GM21526 (cell line): ENCODE data around the gene CAV2.

Experiments used
- ATAC-seq: cut with Tn5 transposase; IDR thresholded peaks from one replicate; pipeline ENCODE4 v1.9.1; 2021; ENCODE audit warnings: moderate library complexity; ENCODE audit not compliant: unreplicated experiment, low FRiP score

CAV2 gene

DNA sequence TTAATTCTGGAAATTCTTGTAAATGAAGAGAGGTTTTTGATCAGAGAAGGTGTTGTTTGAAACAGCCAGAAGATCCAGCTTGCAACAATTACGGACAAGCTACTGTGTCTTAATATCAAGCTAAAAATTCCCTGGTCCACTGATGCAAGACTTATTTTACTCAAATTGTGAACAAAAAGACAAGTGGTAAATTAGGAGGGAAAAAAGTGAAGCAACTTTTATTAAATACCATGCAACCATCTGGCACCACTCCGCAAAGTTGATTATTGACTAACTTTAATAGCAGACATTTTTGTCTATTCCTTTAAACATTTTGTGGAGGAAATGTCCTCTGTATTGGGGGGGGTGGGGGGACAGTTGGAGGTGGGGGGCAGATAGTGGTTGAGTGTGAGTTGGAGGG lies 5.1 kb upstream of the CAV2 start:
- ATAC-seq, result no peak

DNA sequence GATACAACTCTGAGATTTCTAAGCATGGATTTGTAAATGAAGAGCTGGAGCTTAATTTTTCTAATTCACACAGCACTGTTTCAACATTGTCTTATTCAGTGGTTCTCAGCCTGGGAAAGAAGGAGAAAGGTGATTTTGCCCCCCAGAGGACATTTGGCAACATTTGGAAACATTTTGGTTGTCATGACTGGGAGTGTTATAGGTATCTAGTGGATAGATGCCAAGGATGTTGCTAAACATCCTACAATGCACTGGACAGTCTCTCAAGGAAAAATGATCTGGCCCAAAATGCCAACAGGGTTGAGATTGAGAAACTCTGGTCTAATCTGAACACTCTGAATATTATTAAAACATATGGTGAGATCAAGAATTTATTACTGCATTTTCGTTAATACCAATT lies 3.8 kb upstream of the CAV2 start:
- ATAC-seq, result no peak

DNA sequence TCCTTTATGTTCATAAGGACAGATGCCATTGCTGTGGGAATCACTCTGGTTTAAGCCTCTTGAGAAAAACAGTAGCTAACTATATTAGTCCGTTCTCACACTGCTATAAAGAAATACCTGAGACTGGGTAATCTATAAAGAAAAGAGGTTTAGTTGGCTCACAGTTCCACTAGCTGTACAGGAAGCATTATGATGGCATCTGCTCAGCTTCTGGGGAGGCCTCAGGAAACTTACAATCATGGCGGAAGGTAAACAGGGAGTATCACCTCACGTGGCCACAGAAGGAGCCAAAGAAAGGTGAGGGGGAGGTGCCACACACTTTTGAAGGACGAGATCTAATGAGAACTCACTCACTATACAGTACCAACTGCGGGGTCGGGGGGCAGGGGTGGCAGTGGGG lies 2.9 kb upstream of the CAV2 start:
- ATAC-seq, result no peak

GRCh38 chr7:116497708-116498107 lies 1.8 kb upstream of the CAV2 start:
- ATAC-seq, result no peak

DNA sequence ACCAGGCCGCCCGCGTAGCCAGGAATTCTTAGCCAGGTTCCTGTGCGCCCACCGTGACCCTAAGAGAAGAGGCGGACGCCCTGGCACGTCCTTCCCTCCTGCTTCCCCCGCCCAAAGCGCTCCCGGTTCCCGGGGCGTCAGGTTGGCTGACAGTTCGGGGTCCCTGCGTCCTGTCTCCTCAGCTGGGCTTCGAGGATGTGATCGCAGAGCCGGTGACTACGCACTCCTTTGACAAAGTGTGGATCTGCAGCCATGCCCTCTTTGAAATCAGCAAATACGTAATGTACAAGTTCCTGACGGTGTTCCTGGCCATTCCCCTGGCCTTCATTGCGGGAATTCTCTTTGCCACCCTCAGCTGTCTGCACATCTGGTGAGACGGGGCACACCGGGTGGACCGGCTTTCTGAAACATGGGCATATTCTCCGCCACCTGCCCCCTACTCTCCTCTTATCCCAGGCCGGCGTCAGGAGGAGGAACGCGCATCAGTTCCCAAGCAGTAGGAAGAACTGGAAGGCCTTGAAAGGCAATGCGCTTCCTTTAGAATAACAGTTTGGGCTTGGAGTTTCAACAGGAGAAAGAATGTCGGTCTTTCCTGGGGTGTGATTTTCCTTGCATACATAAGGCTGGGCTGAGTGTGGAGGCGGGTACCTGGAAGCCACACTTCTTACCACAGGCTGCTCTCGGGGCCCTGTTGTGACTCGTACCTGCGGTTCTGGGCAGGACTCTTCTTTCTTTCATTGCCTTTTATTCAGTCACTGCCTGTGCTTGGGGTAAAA lies 728 bp downstream of the CAV2 start:
- peak; percentile 46 for ATAC-seq

GRCh38 chr7:116501425-116502167 lies 2.1 kb downstream of the CAV2 start:
- no peak for ATAC-seq

GRCh38 chr7:116502201-116503096 lies 2.9 kb downstream of the CAV2 start:
- no peak for ATAC-seq

- no peak for ATAC-seq
These were observed 4.3 kb downstream of the CAV2 start for GRCh38 chr7:116503835-116504234.

- ATAC-seq, result no peak
These were observed 5.7 kb downstream of the CAV2 start for GRCh38 chr7:116505278-116505677.

GRCh38 chr7:116505823-116506222 lies 6.3 kb downstream of the CAV2 start:
- ATAC-seq, result no peak

- ATAC-seq, result no peak
These were observed 10.5 kb downstream of the CAV2 start for GRCh38 chr7:116509982-116510579.

DNA sequence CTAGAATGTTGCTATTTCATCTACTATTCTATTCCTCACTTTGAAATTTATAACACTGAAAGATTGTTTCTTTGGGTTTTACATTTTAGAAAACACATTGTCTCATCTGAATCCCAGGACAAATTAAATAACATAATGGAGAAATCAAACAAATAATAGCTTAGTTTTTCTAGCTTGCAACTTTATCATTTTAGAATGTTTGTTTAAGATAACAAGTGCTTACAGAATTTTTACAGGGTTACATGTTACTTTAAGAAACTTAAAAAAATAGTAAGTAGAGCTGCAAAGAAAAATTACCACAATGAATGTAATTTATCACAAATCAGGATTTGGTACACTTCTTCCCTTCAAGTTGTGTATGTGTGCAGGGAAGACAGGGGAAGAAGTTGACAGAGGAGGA lies 11.3 kb downstream of the CAV2 start:
- no peak for ATAC-seq

DNA sequence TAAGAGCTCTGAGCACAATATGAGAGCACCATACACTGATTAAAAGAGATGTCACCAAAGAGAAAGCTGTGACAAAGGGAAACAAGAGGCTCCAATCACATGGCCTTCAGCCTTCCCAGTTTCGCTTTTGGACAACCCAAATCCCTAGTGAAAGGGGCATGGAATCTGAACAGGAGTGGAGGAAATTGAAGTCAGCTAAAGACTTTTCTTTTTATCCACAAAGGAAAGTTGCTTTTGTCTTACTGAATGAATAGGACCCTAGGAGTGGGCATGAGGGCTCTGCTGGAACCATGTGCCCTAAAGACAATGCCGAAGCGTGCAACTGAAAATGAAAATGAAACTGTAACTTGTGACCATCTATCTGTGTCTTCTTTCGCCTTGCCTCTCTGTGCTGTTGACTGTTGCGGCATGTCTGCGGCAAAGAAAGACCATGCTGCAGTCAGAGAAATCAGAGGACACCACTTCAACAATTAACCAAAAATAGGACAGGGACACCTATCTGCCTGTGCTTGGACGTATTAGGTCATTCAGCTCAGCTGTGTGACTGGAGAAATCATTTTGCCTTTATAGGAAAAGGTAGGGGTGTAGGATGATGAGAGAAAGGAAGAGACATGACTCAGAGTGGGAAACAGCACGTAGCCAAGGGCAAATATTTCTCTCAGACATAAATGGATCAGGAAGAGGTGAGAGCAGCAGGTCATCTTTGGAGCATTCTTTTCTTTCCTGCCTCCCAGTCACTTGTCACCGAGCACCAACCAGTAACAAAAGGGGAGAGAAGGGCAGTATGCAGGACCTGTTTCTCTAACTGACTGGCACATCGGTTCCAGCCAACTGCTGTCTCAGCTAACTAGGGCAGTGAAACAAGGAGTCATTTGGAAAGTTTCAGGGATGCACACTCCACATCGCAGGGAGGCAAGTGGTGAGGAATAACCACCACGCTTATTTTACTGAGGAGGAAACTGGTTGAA lies 12.3 kb downstream of the CAV2 start:
- ATAC-seq, result peak; percentile 99

GRCh38 chr7:116512520-116513188 lies 13.1 kb downstream of the CAV2 start:
- no peak for ATAC-seq

GRCh38 chr7:116515584-116515983 lies 16.0 kb downstream of the CAV2 start:
- ATAC-seq, result no peak

- ATAC-seq, result no peak
These were observed 16.8 kb downstream of the CAV2 start for GRCh38 chr7:116516324-116516723.

GRCh38 chr7:116517626-116518025 lies 18.1 kb downstream of the CAV2 start:
- ATAC-seq, result no peak

DNA sequence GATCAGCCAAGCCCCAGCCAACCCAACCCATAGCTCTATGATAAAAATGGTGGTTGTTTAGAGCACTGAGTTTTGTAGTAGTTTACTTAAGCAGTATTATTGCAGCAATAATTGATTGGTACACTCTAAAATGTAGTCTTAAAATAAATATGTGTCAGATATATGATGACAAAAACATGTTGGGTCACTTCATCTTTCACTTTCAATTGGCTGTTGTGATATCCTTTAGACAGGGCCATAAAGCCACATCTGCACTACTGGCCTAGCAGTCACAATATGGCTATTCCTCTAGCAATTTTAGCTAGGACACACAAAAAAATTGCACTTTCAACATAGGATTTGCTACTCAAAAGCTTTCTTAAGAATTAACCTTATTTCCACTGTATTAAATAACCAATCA lies 19.4 kb downstream of the CAV2 start:
- no peak for ATAC-seq

DNA sequence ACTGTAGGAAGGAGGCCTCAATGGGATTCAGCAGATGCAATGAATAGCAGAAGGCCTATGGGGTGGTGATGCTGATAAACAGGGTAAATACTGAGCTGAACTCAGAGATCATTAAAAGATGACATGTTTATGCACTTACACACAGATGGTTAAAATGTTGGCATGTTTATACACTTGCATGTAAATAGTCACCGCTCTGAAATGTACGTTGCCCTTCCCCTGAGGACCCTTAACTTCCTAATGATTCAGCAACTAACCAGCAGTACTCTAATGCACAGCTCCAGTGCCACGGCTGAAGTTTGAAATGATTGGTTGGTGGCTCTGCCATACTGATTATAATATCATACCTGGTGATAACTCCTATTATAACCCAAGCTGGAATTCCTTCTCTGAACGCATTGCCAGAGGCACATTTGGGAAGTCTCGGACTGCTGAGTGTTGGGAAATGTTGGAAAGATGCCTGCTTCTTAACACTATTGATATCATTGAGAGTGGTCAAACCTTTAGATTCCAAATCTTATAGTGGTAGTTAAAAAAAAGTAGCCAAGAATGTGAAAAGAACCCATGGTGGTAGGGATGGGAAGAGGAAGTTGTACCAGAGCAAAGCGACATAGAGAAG lies 21.6 kb downstream of the CAV2 start:
- ATAC-seq, result no peak
